IPS DF 19.7 (cell line): ENCODE results near the gene SLCO1C1.

Experiments used
- DNase-seq: peaks from one replicate; pipeline ENCODE4 v3.0.0-alpha.2; 2013; ENCODE audit warnings: low read depth, low spot score

The SLCO1C1 gene

DNA sequence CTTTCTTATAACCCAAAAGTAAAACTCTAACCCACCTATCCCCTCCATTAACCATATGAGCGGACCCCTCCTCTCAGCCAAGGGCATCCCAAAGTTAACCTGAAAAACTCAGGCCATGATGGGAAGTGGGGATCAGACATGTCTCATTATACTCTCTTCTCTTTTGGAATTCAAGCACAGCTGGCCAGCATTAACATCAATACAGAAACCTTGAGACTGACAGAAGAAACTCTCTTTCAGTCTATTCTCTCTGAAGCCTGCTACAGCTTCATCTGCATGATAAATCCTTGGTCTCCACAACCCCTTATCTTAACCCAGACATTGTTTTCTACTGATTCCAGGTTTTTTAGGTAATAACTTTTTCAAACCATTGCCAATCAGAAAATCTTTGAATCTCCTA is 97.8 kb downstream of the SLCO1C1 start:
- DNase-seq = no peak

DNA sequence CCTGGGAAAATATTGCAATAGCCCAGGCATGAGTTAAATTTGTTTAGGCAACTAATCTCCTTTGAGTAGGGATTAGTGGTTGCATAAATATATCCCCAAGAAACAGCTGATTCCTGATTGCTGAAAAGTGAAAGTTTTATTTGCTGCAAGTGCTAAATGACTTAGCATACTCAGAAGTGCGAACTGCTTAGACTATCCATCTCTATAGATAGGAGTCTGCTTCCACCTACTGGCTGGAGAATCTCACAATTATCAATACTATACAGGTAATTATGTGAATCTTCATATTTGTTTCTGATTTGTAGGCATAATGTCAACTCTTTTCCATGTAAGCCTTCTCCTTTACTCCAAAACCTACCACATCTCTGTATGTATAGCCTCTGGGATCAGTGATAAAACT is 103.4 kb downstream of the SLCO1C1 start:
- no peak for DNase-seq

DNA sequence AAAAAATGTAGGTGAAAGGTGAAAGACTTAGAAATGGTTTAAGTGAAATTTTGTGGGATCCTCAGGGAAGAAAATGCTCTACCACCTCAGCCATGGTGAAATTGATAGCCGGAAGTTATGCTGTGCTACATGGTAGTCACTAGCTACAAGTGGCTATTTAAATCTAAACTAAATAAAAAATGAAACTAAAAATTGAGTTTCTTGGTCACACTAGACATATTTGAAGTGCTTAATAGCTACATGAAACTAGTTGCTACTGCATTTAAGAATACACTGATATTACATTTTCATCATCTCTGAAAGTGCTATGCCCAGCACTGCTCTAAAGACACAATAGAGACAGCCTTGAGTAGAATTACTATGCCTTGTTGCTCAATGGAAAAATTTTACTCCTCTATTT is 105.0 kb downstream of the SLCO1C1 start:
- no peak for DNase-seq

DNA sequence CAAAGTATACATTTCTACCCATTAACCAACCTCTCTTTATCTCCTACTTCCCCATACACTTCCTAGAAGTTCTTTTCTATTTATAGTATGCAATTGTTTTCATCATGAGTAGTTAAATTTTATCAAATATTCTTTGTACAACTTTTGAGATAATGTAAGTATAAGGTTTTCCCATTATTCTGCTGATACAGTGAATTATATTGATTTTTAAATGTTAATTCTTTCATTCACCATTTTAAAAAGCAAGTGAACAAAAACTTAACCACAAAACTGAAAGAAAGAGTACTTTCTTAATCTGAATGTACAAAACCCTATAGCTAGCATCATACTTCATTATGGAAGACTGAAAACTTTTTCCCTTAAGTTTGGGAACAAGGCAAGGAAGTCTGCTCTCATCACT is 105.9 kb downstream of the SLCO1C1 start:
- no peak for DNase-seq
